Stimulated activated CD8-positive, alpha-beta memory T cell treated with anti-CD3 and anti-CD28 coated beads, Interleukin-7, amount 100 ng/mL, for 4 hours (primary cell): ENCODE measurements around the gene OR51B2.
"Not testable (repeated sequence)": the region's sequence is repeated elsewhere in the genome, so short reads cannot be mapped to it uniquely, and the experiment has no call there.

Experiments used
- DNase-seq, 2 donors: peaks; one replicate each; pipeline ENCODE4 v3.0.0-alpha.2; 2020; ENCODE audit warnings: low read depth in 2 of 2

The OR51B2 gene

GRCh38 chr11:5313326-5314023, 10.6 kb downstream of the OR51B2 start:
- DNase-seq = not testable (repeated sequence)

GRCh38 chr11:5310423-5310822, 13.7 kb downstream of the OR51B2 start:
- DNase-seq = no peak

- no peak for DNase-seq
These were observed 16.7 kb downstream of the OR51B2 start for GRCh38 chr11:5307256-5308019.

GRCh38 chr11:5304046-5304445, 20.1 kb downstream of the OR51B2 start:
- no peak for DNase-seq

- no peak for DNase-seq
These were observed 20.5 kb downstream of the OR51B2 start for GRCh38 chr11:5303626-5304025.

- no peak for DNase-seq
These were observed 22.3 kb downstream of the OR51B2 start, which contains the start of gene OR51B4 for GRCh38 chr11:5301846-5302245. OR51B4 (minus strand) TSS chr11:5301946; CDS start chr11:5301946, 0 bp downstream.

GRCh38 chr11:5300251-5300650, 23.8 kb downstream of the OR51B2 start:
- DNase-seq = no peak

- no peak for DNase-seq
These were observed 25.6 kb downstream of the OR51B2 start for GRCh38 chr11:5298451-5298850.

- DNase-seq = no peak
These were observed 26.3 kb downstream of the OR51B2 start for GRCh38 chr11:5297721-5298323.

GRCh38 chr11:5294342-5294995, 29.6 kb downstream of the OR51B2 start:
- not testable (repeated sequence) for DNase-seq

GRCh38 chr11:5293028-5293427, 31.1 kb downstream of the OR51B2 start:
- DNase-seq = no peak

GRCh38 chr11:5291207-5291838, 32.8 kb downstream of the OR51B2 start:
- DNase-seq = no peak

GRCh38 chr11:5290106-5290505, 34.0 kb downstream of the OR51B2 start:
- no peak for DNase-seq

GRCh38 chr11:5289696-5290095, 34.4 kb downstream of the OR51B2 start:
- DNase-seq = no peak

- no peak for DNase-seq
These were observed 35.1 kb downstream of the OR51B2 start for GRCh38 chr11:5288906-5289550.

- DNase-seq = no peak
These were observed 35.8 kb downstream of the OR51B2 start for GRCh38 chr11:5288108-5288905.

- no peak for DNase-seq
These were observed 37.2 kb downstream of the OR51B2 start for GRCh38 chr11:5286901-5287300.

- no peak for DNase-seq
These were observed 37.7 kb downstream of the OR51B2 start for GRCh38 chr11:5286351-5286750.

GRCh38 chr11:5285703-5286340, 38.3 kb downstream of the OR51B2 start:
- DNase-seq = no peak

GRCh38 chr11:5284637-5285036, 39.5 kb downstream of the OR51B2 start:
- no peak for DNase-seq
